Activated naive CD4-positive, alpha-beta T cell treated with anti-CD3 and anti-CD28 coated beads, Interleukin-2, amount 50 U/mL, for 72 hours (primary cell): ENCODE data around the gene C1orf174. TPM values are rescaled to one million over a fixed set of nuclear protein-coding genes. Genes with fewer than 3 reads are reported as not detected.

Experiments
- ATAC-seq, 2 donors: fragments of 150-1000 bp; cut with Tn5 transposase; 2 replicates each; pipeline ENCODE4 v1.10.0; 2021; ENCODE audit warnings: mild to moderate bottlenecking in 2 of 2, moderate library complexity in 2 of 2
- DNase-seq, 2 donors: peaks; one replicate each; pipeline ENCODE4 v3.0.0; 2021 to 2022; ENCODE audit warnings: low spot score in 2 of 2
- H3K27ac Mint-ChIP-seq, 2 donors: one replicate each; pipeline ENCODE4 v1.8.0; 2022; ENCODE audit warnings: mild to moderate bottlenecking in 2 of 2, mixed read lengths in 2 of 2
- H3K36me3 Mint-ChIP-seq, 2 donors: one replicate each; pipeline ENCODE4 v1.8.0; 2022; ENCODE audit warnings: mixed read lengths in 2 of 2
- H3K9me3 Mint-ChIP-seq, 2 donors: one replicate each; pipeline ENCODE4 v1.8.0; 2022; ENCODE audit warnings: mixed read lengths in 2 of 2
- total RNA-seq, 2 donors: library from RNA; stranded (reverse); gene quantifications; one replicate each; pipeline ENCODE4 v1.2.3, GENCODE V29; 2022

The C1orf174 gene
- total RNA-seq, 2 donors from 2014 or later, result 28.9 to 34.7 TPM

DNA sequence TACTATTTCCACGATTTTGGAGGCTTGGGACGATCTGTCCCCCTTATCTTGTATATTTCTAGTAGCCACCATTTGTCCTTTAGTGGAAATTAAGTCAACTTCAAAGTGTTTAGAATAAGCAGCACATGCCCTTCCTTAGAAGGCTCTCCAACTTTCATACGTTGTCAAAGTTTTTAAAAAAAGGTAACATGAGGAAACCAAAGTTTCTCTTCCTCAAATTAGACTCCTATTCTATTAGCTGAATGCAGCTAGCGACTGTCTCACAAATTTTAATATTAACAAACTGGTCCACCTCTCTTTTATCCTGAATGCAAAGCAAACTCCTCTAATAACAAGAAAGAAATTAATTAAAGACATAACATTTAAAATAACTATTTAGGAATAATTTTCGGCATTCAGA is 6.9 kb downstream of the C1orf174 start:
- peaks cover 21 to 24% of the 10 kb centered on the region in 2 donors for H3K36me3 Mint-ChIP-seq
- H3K27ac Mint-ChIP-seq, result no peak overlapping the region
- DNase-seq (no peak), ATAC-seq (no peak)
- peaks cover 4 to 5% of the 10 kb centered on the region in 2 donors for H3K9me3 Mint-ChIP-seq

GRCh38 chr1:3892748-3893147 is 7.3 kb downstream of the C1orf174 start:
- ATAC-seq, result no peak
- Mint-ChIP-seq H3K27ac (peak overlapping the region in 1 of 2 donors; percentile 17), H3K36me3 (peaks cover 17 to 20% of the 10 kb centered on the region in 2 donors), H3K9me3 (peaks cover 4 to 5% of the 10 kb centered on the region in 2 donors)
- no peak for DNase-seq

DNA sequence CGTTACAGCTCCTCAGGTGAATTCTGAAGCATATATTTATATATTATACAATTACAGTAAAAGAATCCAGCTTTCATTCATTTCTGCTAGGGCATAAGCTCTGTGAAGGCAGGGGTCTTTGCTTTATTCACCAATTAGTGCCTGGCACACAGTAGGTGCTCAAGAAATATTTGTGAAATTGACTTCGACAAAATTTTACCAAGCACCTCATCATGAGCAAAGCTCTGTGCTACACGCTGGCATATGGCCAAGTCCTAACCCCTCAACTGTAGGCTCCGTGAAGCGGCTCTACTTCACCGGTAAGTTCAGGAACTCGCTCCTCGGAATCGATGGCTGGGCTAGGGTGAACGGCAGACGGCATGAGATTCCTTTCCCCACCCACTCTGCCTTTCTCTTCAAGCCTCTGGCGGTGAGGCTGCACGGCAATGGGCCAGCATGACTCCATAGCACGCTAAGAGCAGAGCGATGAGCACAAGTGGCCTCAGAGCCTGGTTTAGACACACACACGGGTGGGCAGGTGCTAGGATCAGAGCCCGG is 8.7 kb downstream of the C1orf174 start:
- Mint-ChIP-seq H3K27ac (no peak overlapping the region), H3K36me3 (peaks cover 6 to 9% of the 10 kb centered on the region in 2 donors), H3K9me3 (no peaks in the 10 kb centered on the region)
- DNase-seq, result no peak
- no peak for ATAC-seq

DNA sequence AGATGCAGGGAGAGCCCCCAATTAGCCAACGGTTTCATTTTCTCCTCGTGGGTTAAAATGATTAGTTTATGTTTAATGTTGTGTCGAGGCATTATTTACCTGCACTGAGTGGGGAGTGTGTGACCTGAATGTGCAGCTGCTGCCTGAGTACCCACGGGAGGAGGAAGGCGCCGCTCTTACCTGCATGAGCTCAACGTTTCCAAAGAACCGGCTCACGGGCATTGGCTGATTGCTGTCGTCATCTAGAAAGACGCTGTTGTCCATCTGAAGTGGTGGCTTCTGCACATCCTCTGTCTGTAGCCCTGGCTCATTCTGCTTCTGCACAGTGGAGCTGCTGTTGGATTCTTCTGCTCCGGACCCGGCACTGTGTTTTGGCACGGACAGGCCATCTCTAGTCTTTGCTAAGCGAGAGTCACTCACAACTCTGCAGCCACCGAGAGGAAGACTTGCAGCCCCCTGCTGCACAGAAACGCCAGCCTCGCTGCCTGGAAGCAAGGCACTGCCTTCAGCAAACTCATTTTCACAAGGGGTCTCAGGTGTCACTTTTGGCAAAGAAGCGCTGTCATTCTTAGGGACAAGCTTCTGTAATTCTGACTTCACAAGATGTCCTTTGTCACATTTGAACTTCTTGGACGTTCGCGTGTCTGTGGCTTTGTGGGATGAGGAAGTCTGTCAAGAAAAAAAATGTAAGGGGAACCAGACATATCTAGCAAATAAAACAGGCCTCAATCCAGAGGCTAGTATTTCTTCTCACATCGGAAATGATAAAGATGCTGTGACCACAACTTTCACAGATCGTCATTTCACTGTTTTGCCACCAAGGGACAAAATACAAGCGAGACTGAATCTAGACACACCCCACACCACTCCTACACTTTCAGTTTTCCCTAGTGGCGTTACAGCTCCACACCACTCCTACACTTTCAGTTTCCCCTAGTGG is 9.4 kb downstream of the C1orf174 start:
- Mint-ChIP-seq H3K9me3 (no peaks in the 10 kb centered on the region), H3K27ac (peak overlapping the region in 1 of 2 donors; percentile 5), H3K36me3 (peaks cover 0 to 6% of the 10 kb centered on the region in 2 donors)
- no peak for DNase-seq
- ATAC-seq, result peak; percentile 87 to 91

- ATAC-seq (peak in 1 of 2 donors; percentile 30), DNase-seq (no peak)
- H3K9me3 Mint-ChIP-seq, result no peaks in the 10 kb centered on the region
- peak overlapping the region in 1 of 2 donors; percentile 5 for H3K27ac Mint-ChIP-seq
- peaks cover 0 to 6% of the 10 kb centered on the region in 2 donors for H3K36me3 Mint-ChIP-seq
Measured at GRCh38 chr1:3889936-3890335, 10.1 kb downstream of the C1orf174 start.

- H3K27ac Mint-ChIP-seq, result no peak overlapping the region
- H3K36me3 Mint-ChIP-seq, result peaks cover 0 to 6% of the 10 kb centered on the region in 2 donors
- ATAC-seq (no peak), DNase-seq (no peak)
- no peaks in the 10 kb centered on the region for H3K9me3 Mint-ChIP-seq
Measured at GRCh38 chr1:3888301-3888700, 11.8 kb downstream of the C1orf174 start.

DNA sequence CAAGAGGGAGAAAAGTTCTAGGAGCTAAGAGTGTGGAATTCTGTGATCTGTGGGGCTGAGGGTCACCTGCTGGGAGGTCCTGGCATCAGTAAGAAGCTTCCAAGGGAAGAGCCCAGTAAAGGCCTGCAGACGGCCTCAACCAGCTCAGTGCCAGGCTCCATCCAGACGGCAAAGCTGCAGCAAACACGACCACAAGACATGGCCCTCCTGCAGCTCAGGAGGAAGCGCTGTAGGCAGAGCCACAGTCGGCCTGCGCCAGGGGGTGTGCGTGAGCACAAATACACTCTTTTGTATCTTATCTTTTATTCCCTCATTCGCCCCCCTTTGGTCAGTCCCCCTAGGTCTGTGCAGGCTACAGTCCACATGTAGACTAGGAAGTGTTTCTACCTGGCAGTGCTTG is 13.4 kb downstream of the C1orf174 start:
- Mint-ChIP-seq H3K36me3 (peaks cover 0 to 6% of the 10 kb centered on the region in 2 donors), H3K27ac (peak overlapping the region in 1 of 2 donors; percentile 68), H3K9me3 (no peaks in the 10 kb centered on the region)
- ATAC-seq, result no peak
- DNase-seq, result no peak

GRCh38 chr1:3886106-3886670 is 13.9 kb downstream of the C1orf174 start:
- H3K27ac Mint-ChIP-seq, result peak overlapping the region in 1 of 2 donors; percentile 68

DNA sequence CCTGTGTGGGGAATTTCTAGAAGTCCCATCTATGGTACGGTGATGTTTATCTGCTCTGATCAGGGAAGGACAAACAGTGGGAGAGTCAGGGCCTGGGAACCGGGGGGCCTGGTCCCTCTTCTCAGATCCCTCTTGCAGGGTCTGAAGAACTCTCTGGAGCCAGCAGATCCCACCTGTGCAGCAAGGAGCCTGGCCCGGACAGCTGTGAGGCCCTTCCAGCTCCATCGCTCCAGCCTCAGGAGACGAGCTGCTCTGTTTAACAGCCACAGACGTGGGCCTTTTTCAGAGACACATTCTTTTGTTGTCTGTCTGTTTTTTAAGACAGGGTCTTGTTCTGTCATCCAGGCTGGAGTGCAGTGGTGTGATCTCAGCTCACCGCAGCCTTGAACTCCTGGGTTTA is 14.5 kb downstream of the C1orf174 start:
- Mint-ChIP-seq H3K27ac (no peak overlapping the region), H3K9me3 (no peaks in the 10 kb centered on the region), H3K36me3 (peaks cover 0 to 6% of the 10 kb centered on the region in 2 donors)
- ATAC-seq (no peak), DNase-seq (no peak)

More at GRCh38 chr1:3886106-3886670, 13.9 kb downstream of the C1orf174 start:
- DNase-seq (no peak), ATAC-seq (no peak)
- Mint-ChIP-seq H3K9me3 (no peaks in the 10 kb centered on the region), H3K36me3 (peaks cover 0 to 6% of the 10 kb centered on the region in 2 donors)

DNA sequence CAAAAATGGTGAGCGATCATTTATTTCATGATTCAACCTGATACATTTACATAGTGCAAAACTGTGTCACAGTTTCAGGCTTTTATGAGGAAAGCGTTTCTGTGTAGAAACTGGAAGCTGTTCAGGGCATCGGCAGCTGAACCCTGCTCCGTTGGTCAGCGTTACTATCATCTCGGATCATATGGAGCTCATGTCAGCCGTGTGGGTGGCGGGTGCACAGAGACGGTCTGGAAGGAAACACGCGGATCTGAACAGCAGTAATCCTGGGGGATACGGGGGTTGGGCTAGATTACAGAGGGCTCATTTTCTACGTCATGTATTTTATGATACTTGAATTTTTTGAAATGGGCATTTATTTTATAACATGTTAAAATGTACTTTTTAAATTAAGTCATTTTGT is 15.1 kb downstream of the C1orf174 start:
- H3K27ac Mint-ChIP-seq, result peak overlapping the region in 1 of 2 donors; percentile 20
- ATAC-seq (no peak), DNase-seq (no peak)
- H3K36me3 Mint-ChIP-seq, result peaks cover 0 to 4% of the 10 kb centered on the region in 2 donors
- no peaks in the 10 kb centered on the region for H3K9me3 Mint-ChIP-seq

DNA sequence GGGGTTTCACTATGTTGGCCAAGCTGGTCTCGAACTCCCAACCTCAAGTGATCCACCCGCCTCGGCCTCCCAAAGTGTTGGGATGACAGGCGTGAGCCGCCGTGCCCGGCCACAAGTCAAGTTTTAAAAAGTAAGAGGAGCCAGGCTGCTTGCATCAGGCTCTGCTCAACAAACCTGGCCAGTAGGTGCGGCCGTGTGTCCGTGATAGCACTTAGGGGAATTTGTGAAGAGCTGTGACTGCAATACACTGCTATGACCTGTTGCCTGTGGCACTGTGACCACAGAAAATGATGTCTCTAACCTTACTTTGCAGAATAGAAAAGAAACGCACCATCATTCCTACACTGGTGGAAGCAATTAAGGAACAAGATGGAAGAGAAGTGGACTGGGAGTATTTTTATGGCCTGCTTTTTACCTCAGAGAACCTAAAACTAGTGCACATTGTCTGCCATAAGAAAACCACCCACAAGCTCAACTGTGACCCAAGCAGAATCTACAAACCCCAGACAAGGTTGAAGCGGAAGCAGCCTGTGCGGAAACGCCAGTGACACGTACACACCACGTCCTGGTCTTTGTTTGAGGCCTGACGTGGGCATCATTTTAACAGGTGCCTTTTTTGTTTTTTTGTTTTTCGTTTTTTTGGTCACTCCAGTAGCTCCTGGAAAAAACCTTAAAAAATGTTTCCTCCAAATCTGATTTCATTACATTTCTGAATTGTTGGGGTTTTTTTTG is 16.7 kb downstream of the C1orf174 start:
- H3K9me3 Mint-ChIP-seq, result no peaks in the 10 kb centered on the region
- H3K27ac Mint-ChIP-seq, result peak overlapping the region in 1 of 2 donors; percentile 80
- ATAC-seq, result no peak
- no peak for DNase-seq
- peaks cover 16% of the 10 kb centered on the region in 2 donors for H3K36me3 Mint-ChIP-seq

- no peaks in the 10 kb centered on the region for H3K9me3 Mint-ChIP-seq
- H3K27ac Mint-ChIP-seq, result peak overlapping the region; percentile 32 to 79
- ATAC-seq (no peak), DNase-seq (no peak)
- peaks cover 16 to 18% of the 10 kb centered on the region in 2 donors for H3K36me3 Mint-ChIP-seq
Measured at GRCh38 chr1:3881193-3881480, 18.9 kb downstream of the C1orf174 start.

GRCh38 chr1:3880429-3881192 is 19.5 kb downstream of the C1orf174 start:
- ATAC-seq (no peak), DNase-seq (no peak)
- Mint-ChIP-seq H3K9me3 (no peaks in the 10 kb centered on the region), H3K27ac (peak overlapping the region in 1 of 2 donors; percentile 51), H3K36me3 (peaks cover 16 to 18% of the 10 kb centered on the region in 2 donors)

DNA sequence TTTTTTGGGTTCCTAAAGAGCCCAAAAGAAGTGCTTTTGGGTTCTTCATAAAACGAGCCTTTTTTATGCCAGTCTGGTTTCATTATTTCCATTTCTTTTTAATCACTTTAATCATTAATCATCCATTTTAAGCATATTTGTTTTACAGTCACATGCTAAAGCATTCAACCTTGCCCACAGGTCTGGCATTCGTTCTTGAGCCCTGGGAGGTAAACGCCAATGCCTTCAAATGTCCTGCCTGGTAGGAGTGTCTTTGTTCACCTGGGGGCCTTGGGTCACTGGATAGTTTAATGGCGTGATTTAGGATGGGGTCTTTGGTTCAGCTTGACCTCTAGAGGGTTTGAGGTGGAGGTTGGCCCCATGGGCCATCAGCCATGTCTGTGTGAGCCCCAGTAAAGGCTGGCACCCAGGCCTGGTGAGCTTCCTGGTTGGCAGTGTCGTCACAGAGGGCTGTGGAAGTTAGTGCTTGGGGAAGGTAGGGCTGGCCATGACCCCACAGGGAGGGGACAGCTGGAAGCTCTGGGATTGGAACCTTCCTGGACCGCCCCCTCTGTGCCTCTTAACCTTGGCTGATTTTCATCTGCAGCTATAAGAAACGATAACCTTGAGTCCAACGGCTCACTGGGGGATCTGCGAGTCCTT is 20.2 kb downstream of the C1orf174 start:
- ATAC-seq (no peak), DNase-seq (no peak)
- Mint-ChIP-seq H3K9me3 (no peaks in the 10 kb centered on the region), H3K27ac (no peak overlapping the region), H3K36me3 (peaks cover 16 to 18% of the 10 kb centered on the region in 2 donors)

DNA sequence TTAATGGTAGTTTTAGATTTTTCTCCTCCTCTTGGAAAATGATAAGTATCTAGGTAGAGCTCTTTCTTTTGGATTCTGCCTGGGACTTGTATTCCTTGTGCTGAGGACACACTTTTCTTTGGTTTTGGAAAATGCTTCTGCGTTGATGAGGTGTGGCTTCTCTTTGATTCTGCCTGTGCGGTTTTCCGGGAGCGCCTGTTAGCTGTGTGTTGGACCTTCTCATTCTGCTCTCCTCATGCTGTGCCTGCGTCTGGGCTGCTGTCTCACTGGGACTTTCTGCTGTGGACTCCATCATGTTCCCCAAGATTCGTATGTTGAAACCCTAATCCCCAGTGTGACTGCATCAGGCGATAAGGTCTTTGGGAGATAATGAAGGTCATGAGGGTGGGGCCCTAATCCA is 21.0 kb downstream of the C1orf174 start:
- H3K27ac Mint-ChIP-seq, result no peak overlapping the region
- ATAC-seq, result no peak
- DNase-seq, result no peak
- H3K36me3 Mint-ChIP-seq, result peaks cover 16 to 18% of the 10 kb centered on the region in 2 donors
- H3K9me3 Mint-ChIP-seq, result no peaks in the 10 kb centered on the region

DNA sequence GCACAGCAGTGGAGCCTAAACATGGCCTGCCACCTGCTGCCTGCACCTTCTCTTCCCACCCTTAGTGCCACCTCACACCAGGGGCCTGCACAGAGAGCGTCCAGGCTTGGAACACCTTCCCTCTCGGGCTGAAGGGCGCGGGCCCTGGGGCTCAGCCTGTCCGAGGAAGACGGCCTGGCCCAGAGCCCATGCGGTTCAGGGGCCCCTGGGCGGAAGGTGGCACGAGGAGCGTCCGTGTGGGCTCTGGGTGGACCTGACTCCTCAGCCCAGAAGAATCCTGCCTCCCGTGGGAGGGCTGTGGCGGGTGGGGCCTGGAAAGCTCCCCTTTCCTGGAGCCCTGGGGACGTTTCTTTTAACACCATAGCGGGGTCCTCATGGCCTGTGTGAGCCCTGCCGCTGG is 23.4 kb downstream of the C1orf174 start:
- DNase-seq, result no peak
- Mint-ChIP-seq H3K27ac (peak overlapping the region in 1 of 2 donors; percentile 30), H3K36me3 (peaks cover 16 to 18% of the 10 kb centered on the region in 2 donors), H3K9me3 (no peaks in the 10 kb centered on the region)
- no peak for ATAC-seq
